Measurements from ENCODE around the gene CACNB4.
"Not testable (repeated sequence)": the region's sequence is repeated elsewhere in the genome, so short reads cannot be mapped to it uniquely, and the experiment has no call there.

Gene CACNB4

DNA sequence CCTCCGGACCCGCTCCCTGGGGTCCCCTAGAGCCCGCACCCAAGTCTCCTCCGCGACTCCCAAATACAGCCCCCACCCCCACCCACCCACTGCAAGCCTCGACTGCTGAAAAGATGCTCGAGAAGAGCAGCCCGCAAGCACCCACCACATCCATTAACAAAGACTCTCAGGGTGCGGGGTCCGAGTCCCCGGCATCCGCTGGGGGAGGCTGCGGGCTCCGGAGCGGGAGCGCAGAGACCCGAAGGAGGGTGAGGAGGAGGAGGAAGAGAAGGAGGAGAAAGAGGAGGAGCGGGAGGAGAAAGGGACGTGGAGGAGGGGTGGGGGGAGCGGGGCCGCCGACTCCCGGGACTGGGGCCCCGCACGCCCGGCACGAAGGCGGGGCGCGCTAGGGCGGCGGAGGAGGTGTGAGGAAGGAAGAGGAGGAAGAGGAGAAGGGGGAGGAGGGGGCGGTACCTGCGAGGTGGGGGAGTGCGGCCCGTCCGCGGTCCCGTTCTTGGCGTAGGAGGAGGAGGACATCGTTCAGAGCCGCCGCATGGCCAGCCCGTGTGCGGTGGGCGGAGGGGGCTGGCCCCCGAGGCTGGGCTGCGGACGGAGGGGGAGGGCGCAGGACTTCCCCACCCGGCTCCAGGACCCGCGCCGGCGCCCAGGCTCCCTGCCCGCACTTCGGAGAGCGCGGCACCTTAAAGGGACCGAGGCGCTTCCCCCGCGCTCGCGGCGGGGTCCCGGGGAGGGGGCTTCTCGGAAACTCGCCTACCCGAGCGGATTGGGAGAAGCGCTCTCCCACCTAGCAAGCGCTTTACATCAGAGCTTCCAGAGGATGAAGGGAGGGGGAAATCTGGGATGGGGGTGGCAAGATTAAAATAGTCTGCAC, at the start of gene CACNB4:
TSS of gene CACNB4 (minus strand) at position 549 of the 871 bp plus-strand sequence.
- no peak for DNase-seq

DNA sequence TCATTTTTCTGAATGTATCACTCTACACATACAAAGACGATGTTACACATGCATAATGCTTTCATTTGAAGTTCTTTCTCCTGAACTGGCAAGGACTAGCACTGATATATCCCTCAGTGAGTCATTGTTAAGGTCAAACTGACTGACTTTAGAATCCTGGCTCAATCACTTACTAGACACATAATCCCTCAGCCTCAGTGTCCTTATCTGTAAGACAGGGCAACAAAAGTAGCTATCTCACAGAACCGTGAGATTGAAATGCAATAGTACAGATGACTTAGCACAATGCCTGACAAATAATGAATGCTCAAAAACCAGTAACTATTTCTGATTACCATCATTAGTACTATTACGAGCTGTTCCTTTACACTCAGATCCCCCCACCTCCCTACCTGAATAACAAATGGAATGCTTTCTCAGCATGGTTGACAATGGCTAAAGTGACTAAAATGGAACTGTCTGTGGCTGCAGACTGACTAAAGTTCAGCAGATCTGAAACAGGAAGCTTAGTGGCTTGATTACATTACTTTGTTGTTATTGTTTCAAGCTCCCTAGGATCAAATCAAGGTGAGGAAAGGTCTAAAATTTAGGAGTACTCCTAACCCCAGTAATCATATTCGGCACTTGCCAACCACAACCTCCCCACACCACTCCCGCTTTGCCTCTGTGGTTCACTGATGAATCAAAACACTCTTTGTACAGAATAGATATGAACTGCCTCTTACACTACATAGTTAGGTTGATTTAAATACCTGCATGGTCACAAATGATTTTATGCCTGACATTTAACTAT, 35.8 kb upstream of the CACNB4 start:
- DNase-seq = no peak

DNA sequence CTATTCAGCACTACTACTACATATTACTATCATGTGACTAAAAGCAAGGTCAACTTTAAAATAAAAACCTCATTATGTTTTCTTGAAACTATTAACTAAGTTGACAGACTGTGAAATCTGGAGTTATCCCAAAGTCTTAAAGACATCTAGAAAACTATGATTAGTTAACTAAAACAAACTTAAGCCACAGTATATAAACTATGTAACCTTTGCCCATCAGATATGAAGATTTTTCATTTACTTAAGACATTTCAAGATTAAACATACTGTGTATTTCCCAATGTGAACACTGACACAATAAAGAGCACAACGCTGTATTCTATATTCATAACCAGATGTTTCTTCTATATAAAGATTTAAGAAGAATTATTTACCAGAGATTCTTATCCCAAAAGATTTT, 33.5 kb upstream of the CACNB4 start:
- no peak for DNase-seq

DNA sequence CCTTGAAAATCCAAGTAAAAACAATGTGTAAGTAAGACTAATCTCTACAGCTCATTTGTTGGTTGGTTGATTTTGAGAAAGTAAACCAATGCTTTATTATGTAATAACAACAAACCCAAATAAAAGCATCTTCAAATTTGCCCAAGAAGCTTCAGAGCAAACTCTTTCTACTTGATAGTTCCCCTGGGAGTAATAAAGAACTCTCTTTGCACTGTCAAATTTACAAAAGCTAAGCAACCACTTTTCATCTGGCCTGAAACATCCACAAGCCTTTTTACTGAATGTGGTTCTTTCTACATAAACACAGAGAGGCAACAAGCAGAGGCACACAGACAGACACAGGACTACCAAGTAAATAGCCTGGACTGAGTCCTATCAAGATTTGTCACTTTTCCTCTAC, 28.8 kb upstream of the CACNB4 start:
- no peak for DNase-seq

DNA sequence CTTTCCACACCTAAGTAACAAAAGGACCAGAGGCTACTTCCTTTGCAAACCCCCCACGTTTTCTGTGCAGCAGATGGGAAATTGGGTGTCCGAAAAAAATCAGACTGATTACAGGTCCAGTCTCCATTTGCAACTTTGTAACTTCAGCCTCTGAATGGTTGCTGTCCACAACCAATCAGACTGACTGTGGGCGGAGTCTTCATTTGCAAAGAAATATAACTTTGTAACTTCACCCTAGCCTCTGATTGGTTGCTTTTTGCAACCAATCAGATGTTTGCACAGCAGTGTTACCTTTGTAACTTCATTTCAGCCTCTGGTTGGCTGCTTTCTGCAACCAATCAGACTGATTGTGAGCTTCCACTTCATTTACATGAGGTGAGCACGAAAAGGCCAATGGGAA, 27.8 kb upstream of the CACNB4 start:
- no peak for DNase-seq

DNA sequence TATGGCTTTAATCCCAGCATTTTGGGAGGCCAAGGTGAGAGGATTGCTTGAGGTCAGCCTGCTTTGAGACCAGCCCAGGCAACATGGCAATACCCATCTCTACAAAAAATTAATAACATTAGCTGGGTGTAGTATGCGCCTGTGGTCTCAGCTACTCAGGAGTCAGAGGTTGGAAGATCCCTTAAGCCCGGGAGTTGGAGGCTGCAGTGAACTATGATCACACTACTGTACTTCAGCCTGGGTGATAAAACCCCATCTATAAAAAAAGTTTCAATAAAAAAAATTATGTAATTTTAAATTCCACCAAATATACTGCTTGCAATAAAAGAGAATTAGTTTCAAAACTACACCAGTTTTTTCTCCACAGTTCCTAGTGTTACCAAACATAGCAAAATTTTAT, 23.3 kb upstream of the CACNB4 start:
- no peak for DNase-seq

DNA sequence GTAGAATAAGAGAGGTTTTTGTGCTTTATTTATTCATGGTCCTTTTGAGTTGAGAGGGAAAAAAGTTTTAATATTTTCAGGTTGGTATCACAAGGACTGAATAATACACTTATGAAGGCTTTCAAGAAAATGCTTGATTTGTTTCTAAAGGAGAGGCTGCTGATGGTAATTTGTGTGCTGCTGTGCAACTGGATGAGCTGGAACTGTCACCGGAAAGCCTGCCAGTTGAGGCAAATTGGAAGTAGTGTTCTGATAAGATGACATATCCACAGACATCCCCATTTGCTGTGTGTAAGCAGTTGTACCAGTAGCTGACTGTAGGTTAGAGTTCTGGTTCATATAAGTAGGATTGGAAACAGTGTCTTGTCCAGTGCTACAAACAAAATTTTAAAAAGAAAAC, 21.6 kb upstream of the CACNB4 start:
- DNase-seq = no peak

DNA sequence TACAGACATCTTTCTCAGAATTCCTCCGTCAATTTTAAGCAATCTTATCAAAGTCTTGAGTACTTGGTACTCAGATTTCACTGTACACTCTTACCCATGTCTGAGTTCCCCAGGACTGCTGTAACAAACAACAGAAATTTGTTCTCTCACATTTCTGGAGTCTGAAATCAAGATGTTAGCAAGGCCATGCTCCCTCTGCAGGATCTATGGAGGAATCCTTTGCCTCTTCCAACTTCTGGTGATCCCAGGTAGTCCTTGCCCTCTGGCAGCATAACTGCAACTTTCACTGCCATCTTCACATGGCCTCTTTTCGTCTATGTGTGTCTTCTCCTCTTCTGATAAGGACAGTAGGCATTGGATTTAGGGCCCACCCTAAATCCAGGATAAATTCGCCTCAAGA, 17.1 kb upstream of the CACNB4 start:
- DNase-seq = no peak

DNA sequence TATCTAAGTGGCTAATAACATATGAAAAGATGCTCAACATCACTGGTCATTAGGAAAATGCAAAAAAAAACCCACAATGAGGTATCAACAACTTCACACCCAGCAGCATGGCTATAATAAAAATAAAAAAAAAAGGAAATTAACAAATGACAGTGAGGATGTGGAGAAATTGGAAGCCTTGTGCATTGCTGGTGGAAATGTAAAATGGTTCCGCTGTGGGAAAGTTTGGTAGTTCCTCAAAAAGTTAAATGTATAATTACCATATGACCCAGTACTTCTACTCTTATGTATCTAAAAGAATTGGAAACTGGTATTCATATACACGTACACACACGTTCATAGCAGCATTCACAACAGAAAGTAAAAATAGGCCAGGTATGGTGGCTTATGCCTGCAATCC, 15.5 kb upstream of the CACNB4 start:
- no peak for DNase-seq

DNA sequence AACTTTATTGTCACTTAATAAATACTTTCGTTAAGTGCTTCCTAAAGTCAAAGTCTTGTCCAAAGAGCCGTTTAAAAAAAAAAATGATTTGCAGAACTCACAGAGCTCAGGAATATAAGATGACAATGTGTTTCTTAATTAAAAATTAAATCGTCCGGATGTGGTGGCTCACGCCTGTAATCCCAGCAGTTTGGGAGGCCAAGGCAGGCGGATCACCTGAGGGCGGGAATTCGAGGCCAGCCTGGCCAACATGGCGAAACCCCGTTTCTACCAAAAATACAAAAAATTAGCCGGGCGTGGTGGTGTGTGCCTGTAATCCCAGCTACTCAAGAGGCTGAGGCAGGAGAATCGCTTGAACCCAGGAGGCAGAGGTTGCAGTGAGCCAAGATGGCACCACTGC, 8.3 kb upstream of the CACNB4 start:
- DNase-seq = not testable (repeated sequence)

DNA sequence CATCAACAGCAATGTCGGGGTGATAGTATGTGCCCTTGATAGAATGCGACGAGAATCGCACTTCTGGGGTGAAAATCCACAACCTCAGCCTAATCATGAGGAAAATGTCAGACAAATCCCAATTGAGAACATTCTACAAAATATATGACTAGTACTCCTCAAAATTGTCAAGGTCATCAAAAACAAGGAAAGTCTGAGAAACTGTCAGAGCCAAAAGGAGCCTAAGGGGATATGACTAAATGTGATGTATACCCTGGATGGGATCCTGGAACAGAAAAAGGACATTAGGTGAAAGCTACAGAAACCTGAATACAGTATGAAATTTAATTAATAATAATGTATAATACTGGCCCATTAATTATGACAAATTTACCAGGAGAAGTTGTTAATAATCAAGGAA, 7.6 kb upstream of the CACNB4 start:
- DNase-seq = no peak

DNA sequence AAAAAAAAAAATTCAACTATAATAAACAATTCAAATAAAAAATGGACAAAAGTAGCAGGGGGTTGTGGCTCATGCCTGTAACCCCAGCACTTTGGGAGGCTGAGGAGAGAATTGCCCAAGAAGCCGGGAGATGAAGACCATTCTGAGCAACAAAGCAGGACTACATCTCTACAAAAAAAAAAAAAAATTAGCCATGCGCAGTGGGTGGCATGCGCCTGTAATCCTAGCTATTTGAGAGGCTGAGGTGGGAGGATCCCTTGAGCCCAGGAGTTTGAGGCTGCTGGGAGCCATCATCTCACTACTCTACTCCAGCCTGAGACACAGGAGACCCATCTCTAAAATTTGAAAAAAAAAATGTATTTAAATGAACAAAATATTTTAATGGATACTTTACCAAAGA, 4.4 kb upstream of the CACNB4 start:
- no peak for DNase-seq

DNA sequence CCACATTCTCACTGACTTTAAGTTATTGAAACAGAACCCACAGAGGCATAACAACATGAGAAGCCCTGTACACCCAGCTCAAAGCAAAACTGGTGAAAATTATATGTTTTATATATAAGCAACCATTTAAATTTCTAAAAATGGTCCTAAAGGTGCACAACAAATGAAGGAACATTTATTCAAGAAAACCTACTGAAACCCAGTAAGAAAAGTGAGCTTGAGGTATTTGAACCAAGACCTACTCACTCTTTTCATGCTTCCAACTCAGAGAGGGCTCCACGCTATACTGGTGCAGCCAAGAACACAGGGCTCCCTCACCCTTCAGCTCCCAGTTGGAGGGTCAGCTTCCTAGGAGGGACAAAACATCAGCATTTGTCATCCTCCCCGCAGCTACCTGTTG, 2.1 kb upstream of the CACNB4 start:
- no peak for DNase-seq

DNA sequence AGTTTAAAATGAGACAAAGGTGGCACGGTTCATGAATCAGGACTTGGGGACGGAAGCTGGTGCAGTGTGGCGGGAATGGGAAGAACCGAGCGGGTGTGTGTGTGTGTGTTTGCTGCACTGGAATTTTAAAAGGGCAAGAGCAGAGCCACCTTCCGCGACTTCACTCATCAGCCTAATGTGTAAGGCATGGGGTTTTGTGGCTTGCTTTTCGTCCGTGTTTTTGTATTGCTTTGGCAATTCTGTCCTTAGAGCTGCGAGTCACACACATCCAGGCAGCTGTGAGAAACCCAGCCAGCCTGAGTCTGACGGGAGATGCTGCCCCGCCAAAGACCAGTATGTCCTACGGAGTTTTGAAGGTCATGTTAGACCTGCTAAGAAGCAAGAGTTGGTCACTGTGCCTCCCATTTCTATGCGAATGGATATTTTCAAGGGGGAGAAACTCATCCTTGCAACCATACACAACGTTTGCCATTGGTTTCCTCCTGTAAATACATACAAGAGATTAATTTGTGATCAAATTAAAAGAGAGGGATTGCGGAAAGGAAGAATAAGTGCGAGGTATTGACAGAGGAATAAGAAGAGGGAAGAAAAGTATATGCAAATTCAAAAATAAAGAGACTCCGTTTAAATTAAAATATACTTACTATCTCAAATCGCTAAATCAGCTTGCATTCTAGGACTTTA, 665 bp upstream of the CACNB4 start:
- no peak for DNase-seq

DNA sequence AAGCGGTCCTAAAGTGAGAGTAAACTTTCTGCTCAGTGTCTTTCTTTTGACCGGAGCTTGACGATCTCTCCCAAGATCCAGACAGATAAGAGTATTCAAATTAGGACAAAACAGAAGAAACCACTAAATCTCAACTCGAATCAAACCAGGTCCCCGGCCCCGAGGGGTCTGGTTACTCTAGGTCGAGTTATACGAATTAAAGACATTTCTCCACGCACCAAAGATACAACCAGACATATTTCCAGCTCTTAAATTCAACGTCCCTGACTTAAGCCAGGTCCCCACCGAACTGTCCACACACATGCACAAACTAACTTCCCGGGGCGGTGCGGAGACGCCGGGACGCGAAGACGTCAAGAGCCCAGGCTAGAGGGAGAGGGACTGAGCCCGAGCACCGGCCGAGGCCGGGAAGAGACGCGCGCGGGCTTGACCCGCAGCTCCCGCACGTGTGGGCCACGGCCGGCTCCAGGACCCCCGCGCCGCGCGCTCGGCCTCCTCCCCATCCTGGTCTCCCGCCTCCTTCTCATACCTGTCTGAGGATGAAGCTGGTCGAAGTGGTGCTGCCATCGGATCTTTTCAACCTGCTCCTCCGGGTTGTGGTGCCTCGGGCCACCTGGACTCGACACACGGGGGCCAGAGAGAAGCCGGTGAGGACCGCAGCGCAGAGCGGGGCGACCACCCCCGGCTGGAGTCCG, 896 bp downstream of the CACNB4 start:
- no peak for DNase-seq

DNA sequence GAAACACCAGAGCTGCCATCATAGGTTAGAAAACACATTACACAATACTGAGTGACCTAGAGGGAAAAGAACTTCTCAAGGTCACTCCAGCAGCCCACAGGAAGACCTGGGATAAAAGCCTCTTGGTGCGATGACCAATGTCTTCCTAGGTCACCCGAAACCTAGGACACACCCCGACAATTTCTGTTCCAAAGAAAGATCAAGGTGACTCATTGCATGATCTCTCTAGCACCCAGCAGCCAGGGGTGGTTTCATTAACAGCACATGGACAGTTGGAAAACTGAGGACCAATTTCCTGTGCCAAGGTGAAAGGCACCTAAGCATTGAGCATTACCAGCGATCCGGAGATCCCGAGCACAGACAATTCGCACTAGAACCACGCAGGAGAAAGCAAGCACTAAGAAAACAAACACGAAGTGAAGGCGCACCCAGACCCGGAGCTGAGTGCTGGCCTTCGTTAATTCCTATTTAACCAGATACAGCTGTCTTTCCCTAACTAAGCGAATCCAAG, 1.5 kb downstream of the CACNB4 start:
- no peak for DNase-seq

DNA sequence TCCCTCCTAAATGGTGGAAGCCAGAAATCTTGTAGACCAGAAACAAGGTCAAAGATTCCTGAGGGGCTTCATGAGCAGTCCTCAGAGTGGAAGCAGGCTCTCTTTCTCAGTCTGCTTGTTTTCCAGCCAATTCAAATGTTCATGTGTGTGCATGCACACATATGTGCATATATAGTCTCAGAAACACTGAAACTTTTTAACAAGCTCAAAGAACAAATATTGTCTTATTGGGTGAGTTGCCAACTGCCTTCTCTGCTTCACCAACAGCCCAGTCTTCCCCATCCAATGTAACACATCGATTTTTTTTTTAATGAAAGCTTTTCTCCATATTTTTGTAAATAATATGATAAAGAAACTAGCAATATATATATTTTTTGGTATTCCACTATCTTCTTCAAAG, 3.7 kb downstream of the CACNB4 start:
- no peak for DNase-seq

DNA sequence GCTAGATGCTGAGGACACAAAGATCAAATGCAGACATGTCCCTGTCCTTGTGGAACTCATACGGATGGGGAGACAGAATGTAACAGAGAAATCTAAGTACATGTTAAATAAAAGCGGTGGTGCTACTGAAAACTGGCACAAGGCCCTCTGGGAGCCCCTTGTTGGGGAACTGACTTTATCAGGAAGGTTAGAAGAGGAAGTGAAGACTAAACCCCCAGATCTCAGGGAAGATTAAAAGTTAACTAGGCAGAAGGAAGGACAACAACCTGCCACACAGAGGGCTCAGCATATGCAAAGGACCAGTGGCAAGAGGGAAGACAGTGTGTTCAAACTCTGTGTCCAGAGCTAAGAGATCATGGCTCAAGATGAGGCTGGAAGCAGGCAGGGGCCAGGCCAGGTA, 4.8 kb downstream of the CACNB4 start:
- DNase-seq = no peak

DNA sequence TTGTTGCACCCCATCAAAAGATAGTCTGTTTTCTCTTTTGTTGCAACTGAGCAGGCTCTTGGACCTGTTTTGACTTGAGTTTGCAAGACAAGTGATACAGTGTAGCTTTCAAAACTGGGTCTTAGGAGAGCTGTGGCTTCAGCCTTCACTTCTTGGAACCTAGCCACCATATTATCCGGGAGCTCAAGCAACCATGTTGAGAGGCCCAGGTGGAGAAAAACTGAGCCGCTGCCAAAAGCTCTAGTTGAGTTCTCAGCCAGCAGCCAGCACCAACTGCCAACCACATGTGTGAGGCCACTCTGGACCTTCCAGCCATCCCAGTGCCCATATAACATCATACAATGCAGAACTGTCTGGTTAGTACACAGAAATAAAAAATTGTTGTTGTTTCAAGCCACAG, 5.4 kb downstream of the CACNB4 start:
- DNase-seq = no peak

DNA sequence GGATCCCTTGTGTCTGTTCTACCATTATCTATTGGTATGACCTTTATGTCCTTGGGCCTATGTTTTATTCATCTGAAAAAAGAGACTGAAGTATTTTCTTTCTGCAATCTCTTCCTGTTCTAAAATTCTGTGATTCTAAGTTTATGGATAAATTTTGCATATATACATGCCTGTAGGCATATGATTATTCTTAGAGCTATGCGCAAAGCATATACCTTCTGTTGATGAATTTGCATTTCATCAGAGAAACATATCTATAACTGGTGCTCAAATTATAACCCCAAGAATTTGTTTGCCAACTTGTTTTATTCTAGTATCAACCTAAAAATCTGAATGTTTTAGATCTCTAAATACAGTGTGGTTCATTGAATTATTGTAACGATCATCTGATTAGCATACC, 6.7 kb downstream of the CACNB4 start:
- no peak for DNase-seq

DNA sequence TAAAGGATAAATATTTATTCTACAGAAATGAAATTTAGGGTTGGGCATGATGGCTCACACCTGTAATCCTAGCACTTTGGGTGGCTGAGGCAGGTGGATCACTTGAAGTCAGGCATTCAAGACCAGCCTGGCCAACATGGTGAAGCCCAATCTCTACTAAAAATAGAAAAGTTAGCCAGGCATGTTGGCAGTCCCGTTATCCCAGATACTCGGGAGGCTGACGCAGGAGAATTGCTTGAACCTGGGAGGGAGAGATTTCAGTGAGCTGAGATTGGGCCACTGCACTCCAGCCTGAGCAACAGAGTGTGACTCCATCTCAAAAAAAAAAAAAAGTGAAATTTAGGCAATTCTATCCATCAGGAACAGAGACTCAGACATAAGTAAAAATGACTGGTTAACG, 8.1 kb downstream of the CACNB4 start:
- DNase-seq = not testable (repeated sequence)

DNA sequence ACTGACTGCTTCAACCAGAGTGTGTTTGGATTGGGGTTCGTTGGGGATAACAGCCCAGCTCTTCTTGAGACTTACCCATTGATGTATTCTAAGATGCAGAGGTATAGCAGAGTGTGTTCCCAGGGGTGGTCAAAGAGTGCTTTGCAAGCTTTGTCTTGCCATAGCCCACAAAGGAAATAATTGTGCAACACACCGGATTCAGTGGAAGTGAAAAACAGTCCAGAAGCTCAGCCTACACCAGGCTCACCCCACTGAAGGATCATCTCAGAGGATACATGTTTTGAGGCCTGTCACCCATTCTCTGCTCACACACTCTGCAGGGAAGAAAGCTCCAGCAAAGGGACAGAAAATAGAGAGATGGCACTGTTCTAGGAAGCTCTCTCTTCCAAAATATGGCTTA, 9.6 kb downstream of the CACNB4 start:
- no peak for DNase-seq

DNA sequence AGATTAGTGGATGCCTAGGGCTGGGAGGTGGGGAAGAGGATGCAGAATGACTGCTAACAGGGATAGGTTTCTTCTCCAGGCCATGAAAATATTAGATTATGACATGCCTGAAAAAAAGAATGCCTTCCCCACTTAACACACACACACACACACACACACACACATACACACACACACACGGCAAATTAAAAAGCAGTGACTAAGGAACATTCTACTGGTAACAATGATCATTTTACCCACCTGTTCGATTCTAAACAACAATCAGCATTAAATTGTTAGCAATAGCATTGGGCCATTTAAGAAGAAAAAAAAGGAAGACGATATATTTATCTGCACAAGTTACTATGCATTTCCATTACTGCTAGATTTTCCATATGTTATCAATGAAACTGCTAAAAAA, 10.8 kb downstream of the CACNB4 start:
- DNase-seq = no peak

All from T1000 (cell line).